HEK293T (cell line): ENCODE data around the gene RIPOR1.
A peak's percentile ranks its signal among the peaks of the same experiment; 100 is the strongest.

ENCODE experiments used
- ARNT ChIP-seq: fragments of 450-650 bp; IDR thresholded peaks from 2 replicates; pipeline ENCODE4 v1.6.1; 2017; ENCODE audit warnings: mild to moderate bottlenecking
- CTBP1 ChIP-seq: fragments of 450-650 bp; IDR thresholded peaks from 2 replicates; pipeline ENCODE4 v1.6.1; 2016; ENCODE audit warnings: borderline replicate concordance
- FOXA1 ChIP-seq: fragments of 450-650 bp; IDR thresholded peaks from 2 replicates; pipeline ENCODE4 v1.6.1; 2016; ENCODE audit warnings: mild to moderate bottlenecking
- FOXM1 ChIP-seq: fragments of 450-650 bp; IDR thresholded peaks from 2 replicates; pipeline ENCODE4 v1.6.1; 2017; ENCODE audit warnings: mild to moderate bottlenecking, borderline replicate concordance
- HDGF ChIP-seq: fragments of 450-650 bp; IDR thresholded peaks from 2 replicates; pipeline ENCODE4 v1.6.1; 2017; ENCODE audit warnings: antibody characterized with exemption, borderline replicate concordance
- L3MBTL2 ChIP-seq: fragments of 450-650 bp; conservative IDR thresholded peaks from 2 replicates; pipeline ENCODE4 v1.6.1; 2016; ENCODE audit warnings: mild to moderate bottlenecking
- LEF1 ChIP-seq: fragments of 450-650 bp; IDR thresholded peaks from 2 replicates; pipeline ENCODE4 v1.6.1; 2017; ENCODE audit warnings: mild to moderate bottlenecking, borderline replicate concordance
- SP1 ChIP-seq: fragments of 450-650 bp; IDR thresholded peaks from 2 replicates; pipeline ENCODE4 v1.6.1; 2017
- TARDBP ChIP-seq: fragments of 450-650 bp; IDR thresholded peaks from 2 replicates; pipeline ENCODE4 v1.6.1; 2016

- TF ChIP-seq FOXA1 (no peak), LEF1 (peak; percentile 64; the same call in 1 of the 2 replicates), ARNT (no peak; the same call in 1 of the 2 replicates), FOXM1 (peak; percentile 33; the same call in 1 of the 2 replicates), L3MBTL2 (no peak), SP1 (no peak), HDGF (no peak), CTBP1 (no peak), TARDBP (no peak)
These were observed 33.9 kb downstream of the RIPOR1 start, which contains the start of gene CTCF for GRCh38 chr16:67562526-67562917.
